Hematopoietic multipotent progenitor cell treated with erythropoietin and hydrocortisone succinate and interleukin-3 and kit ligand, for 8 days (in vitro differentiated cells): ENCODE results near the gene PTPRK.

ENCODE experiments used
- DNase-seq: peaks from one replicate; pipeline ENCODE4 v3.0.0-alpha.2; 2015

Gene PTPRK

DNA sequence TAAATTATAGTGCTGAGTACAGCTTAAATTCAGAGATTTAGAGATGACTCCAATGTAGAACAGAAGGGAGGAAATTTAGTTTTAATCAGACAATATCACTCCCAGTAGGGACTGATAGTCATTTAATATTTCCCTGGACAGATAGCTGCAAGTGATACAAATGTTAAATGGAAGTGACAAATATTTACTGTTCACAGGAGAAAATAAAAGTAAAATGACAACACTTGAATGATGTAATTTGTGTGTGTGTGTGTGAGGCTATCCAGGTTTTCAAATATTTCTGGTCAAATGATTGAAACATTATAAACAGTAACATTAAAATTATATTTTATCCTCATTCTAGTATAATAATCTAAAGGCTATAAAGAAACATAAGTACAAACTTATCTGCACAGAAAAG, 399.2 kb downstream of the PTPRK start:
- DNase-seq = no peak

DNA sequence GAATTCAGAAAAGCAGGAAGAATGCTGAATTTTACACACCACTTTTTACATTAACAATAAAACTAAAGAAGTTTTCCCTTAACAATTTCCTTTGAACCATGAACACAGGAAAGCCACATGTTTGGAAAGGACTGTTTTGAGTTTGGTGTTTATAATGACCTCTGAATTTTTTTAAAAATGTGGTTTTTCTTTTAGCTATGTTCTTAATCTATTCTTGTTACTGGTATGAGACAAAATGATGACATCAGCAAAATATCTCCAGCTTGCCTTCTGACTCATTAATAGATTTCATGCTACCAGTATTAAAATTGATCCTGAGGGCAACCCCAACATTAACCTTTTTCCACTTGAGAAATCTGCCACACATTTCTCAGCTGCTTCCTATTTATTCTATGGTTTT, 402.0 kb downstream of the PTPRK start:
- DNase-seq = no peak

- no peak for DNase-seq
Measured at GRCh38 chr6:128117916-128118315, 402.5 kb downstream of the PTPRK start.

DNA sequence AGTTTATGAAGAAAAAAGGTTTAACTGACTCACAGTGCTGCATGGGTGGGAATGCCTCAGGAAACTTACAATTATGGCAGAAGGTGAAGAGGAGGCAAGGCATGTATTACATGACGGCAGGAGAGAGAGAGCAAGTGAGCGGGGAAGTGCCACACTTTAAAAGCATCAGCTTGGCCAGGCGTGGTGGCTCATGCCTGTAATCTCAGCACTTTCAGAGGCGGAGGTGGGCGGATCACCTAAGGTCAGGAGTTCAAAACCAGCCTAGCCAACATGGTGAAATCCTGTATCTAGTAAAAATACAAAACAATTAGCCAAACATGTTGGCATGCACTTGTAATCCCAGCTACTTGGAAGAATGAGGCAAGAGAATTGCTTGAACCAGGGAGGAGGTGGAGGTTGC, 406.2 kb downstream of the PTPRK start:
- no peak for DNase-seq

- DNase-seq = no peak
Measured at GRCh38 chr6:128112494-128112893, 407.9 kb downstream of the PTPRK start.

GRCh38 chr6:128111096-128111495, 409.3 kb downstream of the PTPRK start:
- DNase-seq = no peak

DNA sequence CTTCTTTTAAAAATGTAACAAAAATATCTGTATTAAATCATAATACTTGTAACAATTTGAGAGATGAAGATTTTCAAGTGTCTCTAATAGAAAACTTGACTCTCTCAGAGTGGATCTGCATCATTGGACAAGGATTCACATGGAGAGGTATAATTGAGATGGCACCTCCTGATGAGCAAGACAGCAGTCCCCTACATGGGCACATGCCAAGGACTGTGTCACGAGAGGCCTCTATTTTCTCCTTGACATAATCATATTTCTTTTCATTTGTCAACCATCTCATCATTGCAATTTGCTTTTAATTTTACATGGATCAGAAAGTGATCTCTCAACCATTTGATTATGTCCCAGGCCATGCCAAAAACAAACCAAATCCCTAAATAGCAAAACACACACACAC, 412.7 kb downstream of the PTPRK start:
- no peak for DNase-seq

DNA sequence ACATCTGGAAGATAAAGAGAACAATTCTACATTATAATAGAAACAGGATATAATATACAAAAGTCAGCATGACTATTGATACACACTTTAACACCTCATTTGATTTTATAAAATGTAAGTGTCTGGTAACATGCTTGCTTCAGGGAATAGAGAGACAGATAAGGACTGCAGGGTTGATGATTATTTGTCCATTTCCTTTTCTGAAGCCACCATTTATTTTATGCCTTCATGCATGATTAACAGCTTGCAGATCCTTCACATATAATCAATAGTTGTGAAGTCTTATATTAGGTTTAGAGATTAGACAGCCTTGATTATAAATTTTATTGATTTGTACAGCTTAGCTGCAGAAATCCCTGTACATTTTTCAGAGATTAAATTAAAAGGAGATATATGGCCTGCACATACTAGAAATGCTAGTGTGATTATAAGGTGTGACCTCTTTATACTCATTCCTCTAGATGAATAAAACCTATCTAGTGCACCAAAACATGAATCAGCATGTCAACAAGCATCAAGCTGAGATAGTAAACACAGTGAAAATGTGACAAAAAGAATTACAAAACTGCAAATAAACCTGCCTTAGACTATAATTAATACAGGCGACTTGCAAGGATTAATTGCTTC, 420.7 kb downstream of the PTPRK start:
- no peak for DNase-seq

- DNase-seq = no peak
Measured at GRCh38 chr6:128098000-128098581, 422.3 kb downstream of the PTPRK start.

GRCh38 chr6:128097009-128097408, 423.4 kb downstream of the PTPRK start:
- no peak for DNase-seq

GRCh38 chr6:128095362-128095761, 425.0 kb downstream of the PTPRK start:
- DNase-seq = no peak

- no peak for DNase-seq
Measured at GRCh38 chr6:128079021-128079420, 441.4 kb downstream of the PTPRK start.

DNA sequence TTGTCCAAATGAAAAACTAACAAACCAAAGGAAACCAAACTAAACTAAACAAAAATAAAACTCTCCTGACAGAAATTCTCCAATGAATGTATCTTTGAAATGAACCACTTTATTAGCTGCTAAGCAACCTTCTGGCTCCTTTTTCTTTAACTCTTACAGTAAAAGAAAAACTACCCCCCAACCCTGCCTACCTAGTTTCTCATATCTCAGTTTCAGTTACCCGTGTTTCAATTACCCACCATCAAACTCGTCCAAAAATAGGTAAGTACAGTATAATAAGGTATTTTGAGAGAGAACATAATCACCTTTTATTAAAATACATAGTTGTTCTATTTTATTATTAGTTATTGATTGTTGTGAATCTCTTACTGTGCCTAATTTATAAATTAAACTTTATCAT, 442.1 kb downstream of the PTPRK start:
- DNase-seq = no peak

- no peak for DNase-seq
Measured at GRCh38 chr6:128076843-128077242, 443.6 kb downstream of the PTPRK start.

GRCh38 chr6:128074567-128074966, 445.8 kb downstream of the PTPRK start:
- no peak for DNase-seq

- no peak for DNase-seq
Measured at GRCh38 chr6:128073389-128073788, 447.0 kb downstream of the PTPRK start.

- no peak for DNase-seq
Measured at GRCh38 chr6:128071212-128071611, 449.2 kb downstream of the PTPRK start.

DNA sequence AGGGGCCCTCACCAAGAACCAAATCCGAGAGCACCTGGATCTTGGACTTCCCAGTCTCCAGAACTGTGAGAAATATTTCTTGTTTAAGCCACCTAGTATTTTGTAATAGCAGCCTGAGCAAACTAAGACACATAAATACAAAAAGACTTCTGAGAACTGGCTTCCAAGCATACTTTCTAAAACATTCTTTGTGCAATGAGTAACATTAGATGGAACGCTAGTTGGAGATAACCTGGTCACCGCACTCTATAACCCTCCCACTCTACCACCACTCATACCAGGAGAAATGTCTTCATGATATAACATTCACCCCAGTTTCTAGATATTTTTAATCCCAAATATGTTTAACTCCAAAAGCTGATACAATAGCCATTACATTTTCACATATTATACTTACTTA, 450.0 kb downstream of the PTPRK start:
- DNase-seq = no peak

- no peak for DNase-seq
Measured at GRCh38 chr6:128069188-128069587, 451.2 kb downstream of the PTPRK start.

DNA sequence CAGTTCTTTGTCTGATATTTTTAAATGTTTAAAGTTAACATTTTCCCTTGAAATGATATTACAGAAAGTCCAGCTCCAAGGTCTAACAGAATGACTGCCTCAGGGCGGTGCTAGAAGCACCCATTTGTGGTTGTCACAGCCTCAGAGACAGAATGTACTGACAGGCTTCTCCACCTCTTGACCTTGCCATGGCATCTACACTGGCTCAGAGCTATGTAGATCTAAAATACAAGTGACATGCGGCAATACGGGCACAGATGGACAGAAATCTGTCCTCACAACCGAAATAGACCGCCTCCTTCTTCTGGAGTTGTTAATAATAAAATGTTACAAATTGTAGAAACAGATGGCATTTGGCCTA, 452.3 kb downstream of the PTPRK start:
- DNase-seq = no peak

DNA sequence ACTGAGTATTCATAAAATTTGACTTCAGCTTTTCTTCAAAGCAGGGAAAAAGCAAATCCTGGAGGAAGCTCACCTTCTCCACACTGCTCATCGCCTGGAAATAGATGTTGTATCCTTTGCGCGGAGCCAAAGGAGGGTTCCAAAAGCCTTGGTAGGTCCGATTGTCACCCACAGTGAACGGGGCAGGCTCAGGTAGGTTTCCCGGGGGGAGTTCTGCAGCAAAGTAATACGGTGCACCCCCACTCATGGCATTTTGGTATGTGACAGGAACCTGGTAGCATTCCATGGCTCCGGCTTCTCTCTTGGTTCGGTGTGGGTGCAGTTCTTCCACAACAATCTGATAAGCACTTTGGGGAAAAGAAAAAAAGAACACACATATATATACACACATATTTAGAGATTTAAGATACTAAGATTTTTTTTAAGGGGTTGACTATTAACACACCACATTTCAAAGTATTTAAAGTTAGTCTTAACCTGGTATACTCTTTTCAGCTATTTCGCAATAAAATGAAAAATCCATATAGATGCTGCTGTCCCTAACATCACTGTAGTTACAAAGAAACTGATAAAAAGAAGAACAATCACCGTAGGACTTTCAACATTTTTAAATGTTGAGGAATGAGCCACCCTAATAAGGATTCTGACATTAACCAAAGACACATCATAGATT, 452.8 kb downstream of the PTPRK start:
- DNase-seq = no peak

GRCh38 chr6:128065072-128065471, 455.3 kb downstream of the PTPRK start:
- no peak for DNase-seq

GRCh38 chr6:128064540-128064895, 455.9 kb downstream of the PTPRK start:
- DNase-seq = no peak

GRCh38 chr6:128063850-128064539, 456.4 kb downstream of the PTPRK start:
- DNase-seq = no peak
